H1 (cell line): Measurements from ENCODE around the gene RHBDD1. TPM values are rescaled to one million over a fixed set of nuclear protein-coding genes. Genes with fewer than 3 reads are reported as not detected.

Experiments
- MAX ChIP-seq: IDR thresholded peaks from 2 replicates; pipeline ENCODE4 v1.6.1; 2012; ENCODE audit warnings: inconsistent platforms
- polyA plus RNA-seq, 7 experiments: library from polyadenylated mRNA; depleted of rRNA in 3 of 7; stranded (reverse) in 5 of 7; unstranded in 2 of 7; fragments of >200 nt in 5 of 7; fragments of 200-250 nt in 2 of 7; gene quantifications; 1 replicate in 5 of 7; 2 replicates in 1 of 7; 4 replicates in 1 of 7; pipeline versions ENCODE4 v1.2.1 to v1.2.3, GENCODE V29; 2011 to 2013; ENCODE audit warnings: missing spikeins in 2 of 7, mixed read lengths in 2 of 7
- total RNA-seq: library from RNA; stranded (reverse); fragmentation: NEBNext Ultra II Directional; extraction: Animal tissue kit (Norgen Biotek cat#: 25700); gene quantifications from 2 replicates; pipeline ENCODE4 v1.2.1, GENCODE V29; 2021

RHBDD1 gene
- total and polyA plus RNA-seq, 2 of the 8 experiments (the other 6 are each of a cell fraction or from before 2014, with no cell fraction given): 10.5 to 23.1 TPM

DNA sequence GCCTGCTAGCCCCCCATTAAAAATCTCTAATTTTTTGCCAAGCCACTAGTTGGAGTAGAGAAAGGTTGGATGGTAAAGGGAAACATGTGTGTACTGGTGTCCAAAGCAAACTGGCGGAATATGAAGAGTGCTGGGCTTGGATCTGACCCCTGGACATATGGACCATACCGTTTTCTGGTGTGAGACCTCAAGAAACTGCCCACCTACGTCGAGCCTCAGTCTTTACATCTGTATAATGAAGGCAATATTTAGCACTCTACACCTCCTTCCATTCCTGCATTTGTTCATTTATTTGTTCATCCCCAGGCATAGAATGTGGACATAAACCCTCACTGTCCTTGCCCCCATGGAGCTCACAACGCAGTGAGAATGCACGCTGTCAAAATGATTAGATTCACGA lies 142.4 kb downstream of the RHBDD1 start (continued):
- TF ChIP-seq MAX: no peak
